B cell (primary cell): ENCODE measurements around the gene KLC4.

Experiments used
- CTCF ChIP-seq: fragments of 200-600 bp; IDR thresholded peaks from one replicate; pipeline ENCODE4 v1.8.0; 2022; ENCODE audit warnings: antibody characterized with exemption, mild to moderate bottlenecking
- EZH2 ChIP-seq: IDR thresholded peaks from 2 replicates; pipeline ENCODE4 v1.6.1; 2012; ENCODE audit warnings: borderline replicate concordance, low read depth, mild to moderate bottlenecking, moderate library complexity, low read length; ENCODE audit not compliant: insufficient read depth, poor library complexity, severe bottlenecking

DNA sequence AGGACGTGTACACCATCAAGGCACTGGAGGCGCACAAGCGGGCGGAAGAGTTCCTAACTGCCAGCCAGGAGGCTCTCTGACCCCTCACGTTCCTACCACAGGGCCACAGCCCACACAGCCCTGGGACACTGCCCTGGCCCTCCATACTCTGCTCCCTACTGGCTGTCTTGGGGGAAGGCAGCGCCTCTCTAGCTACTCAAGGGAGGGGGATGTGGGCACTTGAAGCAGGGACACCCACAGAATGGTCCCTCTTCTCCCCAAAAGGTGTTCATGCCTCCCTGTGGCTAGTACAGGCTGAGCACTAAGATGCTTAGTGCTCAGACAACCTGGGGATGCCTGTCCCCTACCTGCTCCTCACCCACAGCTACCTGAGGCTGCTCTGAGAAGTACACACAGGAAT is 48.2 kb upstream of the KLC4 start:
- no peak for TF ChIP-seq CTCF
- no peak for TF ChIP-seq EZH2
